GM10248 (cell line): ENCODE data around the gene KCNIP3.

ENCODE experiments used
- CTCF ChIA-PET: fragments of 300-600 bp; sonication (Branson Sonifier 250); formaldehyde crosslinking; extraction: SDS; loops from one replicate; lab custom pipeline; 2021; ENCODE audit warnings: antibody characterized with exemption; lab: Yijun Ruan, JAX
- POLR2A ChIA-PET: fragments of 350-650 bp; sonication (Branson Sonifier 250); formaldehyde crosslinking; extraction: SDS; loops from one replicate; lab custom pipeline; 2020; ENCODE audit warnings: antibody characterized with exemption; lab: Yijun Ruan, JAX
- DNase-seq: peaks from one replicate; pipeline ENCODE4 v3.0.0; 2012; ENCODE audit errors: extremely low spot score
- CTCF ChIP-seq: IDR thresholded peaks from 2 replicates; pipeline ENCODE4 v1.5.1; 2012; ENCODE audit warnings: mild to moderate bottlenecking, low read depth; ENCODE audit errors: extremely low read depth, missing control alignments, control extremely low read depth

KCNIP3 gene

GRCh38 chr2:95327861-95328260 is 30.7 kb downstream of the KCNIP3 start:
- POLR2A ChIA-PET: interaction anchor here (0.5 kb wide), 1 partner anchor 192 kb away, joined by 4 read pairs; no protein-coding TSS in a partner anchor
- DNase-seq: no peak
- CTCF ChIA-PET: interaction anchor here (2.3 kb wide), 1 partner anchor 17 kb away, joined by 6 read pairs; no protein-coding TSS in a partner anchor
- no peak for TF ChIP-seq CTCF

- DNase-seq: no peak
- POLR2A ChIA-PET: no interaction called here
- no peak for TF ChIP-seq CTCF
- CTCF ChIA-PET: interaction anchor here (1.0 to 2.3 kb wide), 2 partner anchors 12 to 16 kb away, joined by 3 to 6 read pairs; no protein-coding TSS in a partner anchor
These were observed 31.4 kb downstream of the KCNIP3 start for GRCh38 chr2:95328358-95329125.

GRCh38 chr2:95329401-95329800 is 32.3 kb downstream of the KCNIP3 start:
- ChIA-PET POLR2A (no interaction called here), CTCF (interaction anchor here (0.9 to 1.0 kb wide), 2 partner anchors 13 to 15 kb away, joined by 3 read pairs; no protein-coding TSS in a partner anchor)
- DNase-seq: no peak
- TF ChIP-seq CTCF: no peak

GRCh38 chr2:95329891-95330793 is 33.0 kb downstream of the KCNIP3 start:
- ChIA-PET CTCF (interaction anchor here (0.9 to 1.7 kb wide), 2 partner anchors 14 to 15 kb away, joined by 3 to 9 read pairs; no protein-coding TSS in a partner anchor), POLR2A (no interaction called here)

GRCh38 chr2:95330794-95331338 is 33.7 kb downstream of the KCNIP3 start:
- no peak for DNase-seq
- CTCF ChIA-PET: interaction anchor here (1.7 kb wide), 1 partner anchor 15 kb away, joined by 9 read pairs; no protein-coding TSS in a partner anchor
- TF ChIP-seq CTCF: no peak
- POLR2A ChIA-PET: no interaction called here

More at GRCh38 chr2:95329891-95330793, 33.0 kb downstream of the KCNIP3 start:
- no peak for DNase-seq
- no peak for TF ChIP-seq CTCF

GRCh38 chr2:95331606-95332005 is 34.5 kb downstream of the KCNIP3 start:
- no peak for TF ChIP-seq CTCF

More at GRCh38 chr2:95331606-95332005, 34.5 kb downstream of the KCNIP3 start:
- POLR2A ChIA-PET: no interaction called here
- DNase-seq: no peak
- CTCF ChIA-PET: interaction anchor here (1.7 kb wide), 1 partner anchor 14 kb away, joined by 9 read pairs; no protein-coding TSS in a partner anchor
